NCI-H128 (cell line): Measurements from ENCODE around the gene AGPS.
A peak's percentile ranks its signal among the peaks of the same experiment; 100 is the strongest.
"Not testable (repeated sequence)": the region's sequence is repeated elsewhere in the genome, so short reads cannot be mapped to it uniquely, and the experiment has no call there.

ENCODE experiments used
- DNase-seq: peaks from one replicate; lab custom pipeline; 2025; ENCODE audit not compliant: unreplicated experiment; lab: John Stamatoyannopoulos, UW

AGPS gene

DNA sequence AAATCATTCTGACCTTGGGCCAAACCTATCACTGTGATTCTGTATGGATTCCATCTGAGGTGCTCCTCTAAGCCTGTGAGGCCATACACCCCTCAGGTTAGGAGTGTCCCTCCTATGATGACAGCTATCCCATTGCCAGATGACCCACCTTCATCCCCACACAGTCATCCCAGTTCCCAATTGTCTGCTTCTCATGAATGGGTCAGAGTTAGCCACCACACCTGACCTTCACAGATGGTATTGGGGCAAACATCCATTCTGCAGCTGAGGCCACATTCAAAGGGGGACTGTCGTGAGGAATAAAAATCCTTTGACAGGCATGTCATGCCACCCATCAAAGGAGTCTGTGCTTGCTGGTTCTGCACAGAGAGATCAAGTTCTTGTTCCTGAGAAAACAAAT, 155.2 kb downstream of the AGPS start:
- no peak for DNase-seq

DNA sequence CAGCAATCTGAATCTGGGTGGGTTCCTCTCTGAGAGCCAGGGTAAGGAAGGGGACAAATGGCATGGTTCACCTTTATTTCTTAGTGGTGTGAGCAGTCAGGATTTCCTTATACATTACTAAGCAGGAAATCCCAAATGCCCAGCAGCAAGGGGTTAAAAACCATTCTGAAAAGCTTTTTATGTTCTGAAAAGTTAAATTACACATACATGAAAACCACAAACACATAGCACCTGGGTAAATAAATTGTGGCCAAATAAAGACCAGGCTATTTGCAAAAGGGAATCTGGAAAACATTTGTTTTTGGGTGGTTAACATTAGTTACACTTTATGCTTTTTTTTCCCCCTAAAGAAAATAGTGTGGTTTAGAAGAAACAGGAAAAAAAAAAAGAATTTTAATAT, 156.1 kb downstream of the AGPS start:
- DNase-seq = no peak

DNA sequence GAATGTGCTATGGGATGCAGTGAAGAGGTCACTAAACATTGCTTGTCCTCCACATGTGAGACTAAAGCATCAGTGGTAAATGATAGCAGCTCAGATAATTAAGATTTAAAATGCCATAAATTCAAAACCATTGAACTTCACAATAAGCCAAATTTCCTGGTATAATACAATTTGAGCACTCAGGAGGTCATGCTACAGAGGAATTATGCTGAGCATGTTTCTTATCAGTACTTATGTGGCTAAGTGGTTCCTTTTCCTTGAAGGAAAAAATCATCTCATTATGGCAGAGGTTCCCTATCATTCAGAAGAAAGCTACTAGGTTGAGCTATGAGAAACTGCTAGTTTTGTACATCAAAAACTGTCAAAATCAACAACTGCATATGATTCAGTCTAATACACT, 156.6 kb downstream of the AGPS start:
- no peak for DNase-seq

DNA sequence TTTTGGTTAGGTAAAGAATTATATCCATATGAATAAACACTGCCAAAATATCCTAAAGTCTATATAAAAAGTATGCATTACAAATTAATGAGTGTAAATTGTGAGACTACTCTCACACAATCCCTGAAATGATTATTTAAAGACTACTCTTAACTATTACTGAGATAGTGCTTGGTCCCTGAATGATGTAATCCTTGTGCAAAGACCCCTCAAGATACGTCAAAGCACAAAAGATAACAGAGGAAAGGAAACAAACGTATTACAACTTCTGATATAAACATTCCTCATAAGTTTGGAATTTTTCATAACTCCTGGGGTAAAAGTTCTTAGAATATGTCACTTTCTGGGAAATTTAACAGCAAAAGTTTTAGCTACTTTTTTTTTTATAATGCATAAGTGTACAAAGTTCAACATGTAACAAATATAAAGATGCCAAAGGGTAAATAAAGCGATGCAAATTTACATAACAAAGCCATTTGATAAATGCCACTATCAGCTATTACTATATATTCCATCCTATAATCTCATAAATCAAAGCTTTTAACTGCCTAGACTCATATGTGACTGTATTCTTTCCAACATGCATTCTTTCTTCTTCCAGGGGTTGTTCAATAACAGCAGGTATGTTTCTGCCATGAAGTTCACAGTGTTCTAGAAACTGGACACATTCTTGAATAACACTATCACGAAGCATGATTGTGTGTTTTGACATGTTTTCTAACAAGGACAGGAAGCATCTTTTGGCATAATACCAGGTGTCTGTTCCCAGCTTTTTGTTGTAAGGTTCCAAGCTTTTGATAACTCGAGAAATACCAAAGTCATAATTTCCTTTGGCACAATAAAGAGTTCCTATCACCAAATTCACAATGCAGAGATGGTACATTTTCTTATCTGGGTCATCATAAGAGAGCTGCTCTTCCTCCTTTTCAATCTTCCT, 158.0 kb downstream of the AGPS start:
- no peak for DNase-seq

DNA sequence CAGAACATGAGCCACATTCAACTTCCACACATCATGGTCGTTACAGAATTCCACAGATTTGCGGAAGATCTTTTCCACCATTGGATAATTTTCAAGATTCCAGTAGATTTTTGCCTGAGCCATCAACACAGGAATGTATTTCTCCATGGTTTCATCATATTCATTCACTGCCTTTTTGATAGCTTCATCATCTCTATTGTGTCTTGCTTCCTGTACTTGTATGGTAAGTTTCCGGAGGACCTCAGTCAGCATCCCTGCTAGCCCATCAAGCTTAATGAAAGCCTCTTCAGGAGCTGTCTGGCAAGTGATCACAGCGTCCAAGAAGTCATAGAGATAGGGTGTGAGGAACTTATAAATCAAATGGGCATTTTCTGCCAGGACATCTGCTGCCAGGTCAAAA, 158.8 kb downstream of the AGPS start:
- not testable (repeated sequence) for DNase-seq

DNA sequence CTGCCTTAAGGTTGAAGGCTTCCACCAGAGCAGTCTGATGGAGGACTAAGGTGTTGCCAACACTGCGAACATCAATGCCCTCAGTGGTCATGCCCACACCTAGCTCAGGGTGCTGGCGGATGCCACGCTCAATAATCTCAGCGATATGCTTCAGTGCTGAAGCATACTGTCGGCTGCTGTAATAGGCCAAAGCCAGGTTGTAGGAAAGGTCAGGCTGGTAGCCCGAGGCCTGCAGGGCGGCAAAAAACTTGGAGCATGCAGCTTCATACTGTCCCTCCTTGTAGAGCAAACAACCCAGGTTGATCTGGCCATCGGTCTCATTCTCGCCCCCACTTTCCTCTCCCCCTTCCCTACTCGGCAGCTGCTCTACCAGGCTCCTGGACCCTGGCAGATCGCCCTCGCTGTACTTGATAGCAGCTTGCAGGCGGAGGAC, 159.4 kb downstream of the AGPS start:
- no peak for DNase-seq

DNA sequence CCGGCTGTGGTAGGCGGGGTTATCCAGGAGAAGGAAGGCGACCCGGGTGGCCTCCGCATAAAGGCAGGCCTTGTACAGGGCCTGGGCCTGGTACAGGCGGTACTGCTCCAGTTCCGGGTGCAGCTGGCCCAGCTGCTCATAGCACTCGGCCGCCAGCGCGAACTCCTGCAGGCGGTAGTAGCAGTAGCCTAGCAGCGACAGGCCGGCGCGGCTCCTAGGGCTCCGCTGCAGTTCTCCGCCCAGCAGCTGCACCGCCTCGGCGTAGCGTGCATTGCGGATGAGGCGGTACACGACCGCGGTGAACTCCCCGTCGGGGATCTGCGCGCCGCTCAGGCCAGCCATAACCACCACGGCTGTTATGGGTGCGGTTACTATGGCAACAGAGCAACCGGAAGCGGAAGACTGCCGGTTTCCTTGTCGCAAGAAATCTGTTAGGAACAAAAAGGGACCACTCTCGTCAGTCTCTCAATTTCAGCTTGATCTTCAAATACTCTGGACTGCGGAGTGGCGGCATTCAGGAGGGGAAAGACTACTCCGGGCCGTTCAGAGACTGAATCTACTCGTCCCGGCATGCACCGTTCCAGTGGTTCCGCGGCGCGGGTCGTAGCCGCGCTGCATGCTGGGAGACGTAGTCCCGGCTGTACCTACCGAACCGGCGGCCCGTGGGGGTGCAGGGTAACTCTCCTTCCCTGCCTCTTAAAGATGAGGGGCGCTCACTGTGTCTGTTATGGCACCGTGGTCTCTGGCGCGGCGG, 160.0 kb downstream of the AGPS start:
- DNase-seq = peak; percentile 74

DNA sequence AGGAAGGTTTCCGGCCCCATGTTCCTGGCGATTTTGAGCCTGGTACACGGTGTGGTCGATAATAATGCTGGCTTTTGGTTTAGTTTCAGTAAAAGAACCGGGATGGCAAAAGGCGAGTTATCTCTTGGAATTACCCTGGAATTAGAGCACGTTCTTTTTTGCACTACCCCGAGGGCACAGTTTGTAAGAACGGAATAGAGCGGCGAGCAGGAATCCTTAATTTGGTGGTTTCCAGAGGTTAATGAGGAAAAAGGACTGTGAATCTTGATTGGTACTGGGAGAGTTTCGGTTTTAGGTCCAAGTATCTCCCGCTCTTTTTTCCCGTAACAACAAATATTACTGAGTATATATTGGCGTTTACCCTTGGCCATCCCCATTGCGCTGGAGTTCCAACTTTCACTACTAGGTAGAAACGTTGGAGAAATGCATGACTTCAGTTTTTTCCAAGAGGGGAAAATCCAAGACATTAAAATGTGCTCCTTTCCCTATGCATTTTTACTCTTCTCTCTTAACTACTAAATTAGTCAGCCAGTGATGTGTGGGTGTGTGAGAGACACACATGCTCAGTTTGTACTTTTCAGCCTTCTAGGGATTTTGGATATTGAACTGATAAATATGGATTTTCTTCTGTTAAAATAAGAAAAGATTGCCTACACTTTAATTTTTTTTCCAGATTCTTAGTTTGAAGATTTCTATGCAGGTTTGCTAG, 160.8 kb downstream of the AGPS start:
- no peak for DNase-seq

DNA sequence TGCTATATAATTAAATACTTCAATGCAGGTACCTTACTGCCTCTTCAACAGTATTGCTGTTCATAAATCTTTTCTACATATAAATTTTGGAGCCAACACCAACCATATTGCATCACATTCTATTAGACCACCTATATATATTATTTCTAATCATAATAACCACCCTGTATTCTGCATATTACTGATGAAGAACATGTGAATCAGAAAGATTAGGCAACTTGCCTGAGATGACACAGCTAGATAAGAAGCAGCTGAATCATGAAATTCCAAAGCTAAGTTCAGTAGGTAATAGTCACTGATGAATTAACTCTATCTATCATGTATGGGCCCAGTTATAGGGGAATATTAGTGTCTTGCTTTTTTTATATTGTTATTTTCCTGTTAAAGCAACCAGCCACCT, 161.8 kb downstream of the AGPS start:
- no peak for DNase-seq

DNA sequence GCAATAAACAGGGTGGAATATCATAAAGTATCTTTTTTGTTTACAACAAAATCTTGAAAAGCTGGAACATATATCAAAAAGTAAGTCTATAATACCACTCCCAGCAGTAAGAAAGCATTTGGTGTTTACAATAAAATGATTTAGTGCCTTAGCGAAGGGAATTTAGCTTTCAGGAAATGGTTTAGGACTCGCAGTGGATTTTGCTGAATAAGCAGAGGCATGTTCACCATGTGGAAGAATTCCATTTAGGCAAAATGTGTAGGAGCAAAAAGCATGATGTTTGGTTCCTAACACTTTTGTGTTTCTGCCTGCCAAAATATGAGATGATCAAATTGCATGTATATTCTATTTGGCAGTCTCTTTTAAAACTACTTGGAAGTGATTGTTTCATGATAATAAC, 163.6 kb downstream of the AGPS start:
- DNase-seq = no peak

DNA sequence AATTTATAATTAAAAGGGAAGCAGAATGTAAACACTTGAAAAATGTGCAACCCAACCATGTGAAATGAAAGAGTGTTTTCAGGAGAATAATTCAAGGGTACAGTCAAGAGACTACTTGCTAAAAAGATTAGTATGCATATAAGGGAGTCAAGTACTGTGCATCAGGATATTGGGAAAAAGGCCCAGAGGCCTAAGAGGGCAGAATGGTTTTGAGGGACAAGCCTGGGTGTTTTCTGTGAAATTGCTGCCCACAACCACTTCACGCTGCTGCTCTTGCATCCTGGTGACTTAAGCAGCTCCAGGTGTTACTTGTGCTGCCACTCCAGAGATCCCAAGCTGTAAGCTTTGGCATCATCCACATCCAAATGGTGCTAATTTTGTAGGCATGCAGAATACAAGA, 165.2 kb downstream of the AGPS start:
- no peak for DNase-seq

DNA sequence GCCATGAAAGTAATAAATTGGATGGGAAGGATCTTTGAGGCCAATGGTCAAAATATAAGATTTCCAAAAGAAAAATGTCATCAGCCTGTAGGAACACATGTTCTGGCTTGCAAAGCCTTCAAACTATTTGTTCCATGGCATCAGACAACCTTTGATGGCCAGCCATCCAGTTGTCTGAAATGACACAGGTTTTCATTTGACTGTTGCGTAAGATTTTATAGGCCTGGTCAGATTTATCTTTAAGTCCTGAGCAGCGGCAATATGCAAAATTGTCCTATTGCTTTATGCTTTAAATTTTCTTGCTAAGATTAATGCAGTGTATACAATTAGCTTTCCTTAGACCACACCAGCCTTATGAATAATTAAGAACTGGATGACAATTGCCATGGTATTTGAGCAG, 167.1 kb downstream of the AGPS start:
- DNase-seq = no peak

DNA sequence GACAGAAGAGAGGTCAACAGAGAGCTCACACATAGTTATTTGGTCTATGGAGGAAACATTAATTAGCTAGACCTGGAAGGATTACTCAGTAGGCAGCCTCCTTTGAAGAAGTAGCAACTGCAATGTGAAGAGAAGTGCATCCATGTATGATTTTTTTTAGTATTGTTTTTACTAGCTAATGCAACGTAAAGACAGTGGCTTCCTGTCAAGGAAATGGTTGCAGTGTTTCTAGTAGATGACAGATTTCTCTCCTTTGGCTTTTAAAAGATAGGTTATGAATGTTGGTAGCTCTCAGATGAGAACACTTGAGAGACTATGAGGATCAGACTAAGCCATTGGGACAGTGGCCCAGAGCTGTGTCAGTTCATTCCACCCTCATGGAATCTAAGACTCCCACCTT, 175.8 kb downstream of the AGPS start:
- DNase-seq = no peak

DNA sequence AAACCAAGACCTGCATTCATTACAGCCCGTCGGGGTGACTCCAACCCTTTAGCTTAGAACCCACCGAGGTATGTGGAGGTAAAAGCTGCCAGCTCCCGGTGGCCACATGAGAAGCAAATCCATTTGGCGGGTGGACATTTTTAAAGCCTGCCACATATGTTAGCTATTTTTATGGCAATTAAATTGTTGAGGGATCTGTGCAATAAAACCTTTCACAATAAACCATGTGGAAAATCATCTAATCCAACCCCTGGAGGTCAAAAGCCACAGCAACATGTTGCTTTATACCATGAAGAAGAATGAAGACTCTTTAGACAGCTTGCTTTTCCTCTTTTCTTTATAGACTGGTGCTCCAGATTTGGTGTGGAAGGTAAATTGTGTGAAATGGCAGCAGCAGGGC, 176.3 kb downstream of the AGPS start:
- no peak for DNase-seq

DNA sequence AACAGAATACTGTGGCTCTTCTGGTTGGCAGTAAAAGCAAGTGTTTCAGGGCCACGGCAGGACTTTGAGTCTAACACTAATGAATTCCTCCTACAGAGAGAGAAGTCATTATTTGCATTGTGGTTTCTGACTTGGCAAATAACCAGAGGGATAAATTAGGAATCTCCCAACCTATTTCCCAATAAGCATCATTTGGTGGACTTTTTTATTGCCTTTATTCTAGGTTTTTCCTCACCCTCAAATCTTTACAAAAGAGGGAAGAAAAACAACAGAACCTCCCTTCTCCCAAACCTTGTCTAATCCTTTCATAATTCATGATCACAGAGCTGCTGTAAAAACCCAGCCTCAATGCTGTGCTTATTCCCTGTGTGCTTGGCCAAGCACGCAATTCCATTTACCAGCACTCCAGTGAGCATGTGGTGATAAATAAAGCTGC, 179.7 kb downstream of the AGPS start:
- peak; percentile 20 for DNase-seq

DNA sequence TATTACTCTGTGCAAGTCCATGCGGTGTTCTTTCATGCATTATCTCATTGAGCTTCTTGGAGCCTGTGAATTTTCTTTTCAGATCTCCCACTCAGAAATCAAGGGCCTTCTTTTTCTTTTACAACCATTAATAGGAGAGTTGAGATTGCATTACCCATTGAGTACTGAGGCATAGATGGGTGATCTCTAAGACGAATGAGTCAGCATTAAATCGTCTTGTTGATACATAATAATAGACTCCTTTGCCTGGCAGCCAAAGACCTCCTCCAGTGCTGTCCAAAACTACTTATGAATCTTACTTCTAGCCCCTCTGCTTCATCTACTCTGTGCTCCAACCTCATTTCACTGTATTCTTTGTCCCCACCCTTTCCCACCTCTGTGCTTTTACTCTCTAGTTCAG, 180.5 kb downstream of the AGPS start:
- DNase-seq = no peak

DNA sequence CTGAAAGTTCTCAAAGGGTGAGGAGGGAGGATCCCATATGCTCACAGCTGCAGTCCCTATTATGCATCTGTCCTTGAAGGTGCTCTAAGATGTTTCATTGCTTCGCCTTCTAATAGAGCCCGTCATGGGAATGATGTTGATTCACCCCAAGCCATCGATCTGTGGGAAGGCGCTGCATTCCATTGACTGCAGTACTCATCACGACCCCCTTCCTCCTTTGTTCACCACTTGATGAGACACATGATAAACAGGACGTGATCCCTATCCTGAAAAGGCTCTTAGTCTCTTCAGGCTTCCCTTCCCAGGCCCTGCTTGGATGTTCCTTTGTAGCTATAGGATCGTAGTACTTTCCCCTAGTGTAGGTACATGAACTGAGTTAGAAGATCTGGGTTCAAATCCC, 181.8 kb downstream of the AGPS start:
- DNase-seq = no peak

DNA sequence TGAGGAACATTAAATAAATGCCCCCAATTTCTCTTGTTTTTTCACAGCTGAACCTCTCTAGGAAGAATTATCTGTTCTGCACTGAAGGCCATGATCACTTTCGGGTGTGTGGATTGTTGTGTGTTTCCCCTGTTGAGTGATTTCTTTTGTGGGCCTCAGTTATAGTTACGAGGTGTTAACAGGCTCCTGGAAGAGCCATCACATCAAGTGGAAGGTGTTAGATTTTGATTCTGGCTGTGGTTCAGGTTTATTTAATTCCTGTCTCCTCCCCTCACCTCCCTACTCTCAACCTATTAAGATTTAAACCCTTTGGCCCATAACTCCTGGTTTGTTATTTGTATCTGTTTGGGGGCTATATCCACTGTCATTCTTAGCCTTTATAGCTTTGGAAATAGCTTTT, 182.8 kb downstream of the AGPS start:
- no peak for DNase-seq

DNA sequence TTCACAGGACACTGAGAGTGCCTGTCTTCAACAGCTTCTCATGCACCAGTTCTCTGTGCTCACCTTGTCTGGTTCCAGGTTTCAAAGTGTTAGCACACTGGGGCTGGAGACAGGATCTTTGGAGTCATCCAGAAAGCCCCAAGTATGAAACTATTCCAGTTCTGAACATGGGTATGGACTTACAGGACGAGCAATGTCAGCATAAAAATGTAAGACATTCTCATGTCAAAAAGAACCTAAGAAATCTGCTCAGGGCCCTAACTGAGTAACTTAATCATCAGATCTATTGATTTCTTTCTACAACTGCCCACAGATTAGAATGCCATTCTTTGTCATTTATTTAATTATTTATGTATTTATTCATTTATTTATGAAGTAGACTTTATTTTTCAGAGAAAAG, 184.5 kb downstream of the AGPS start:
- no peak for DNase-seq

DNA sequence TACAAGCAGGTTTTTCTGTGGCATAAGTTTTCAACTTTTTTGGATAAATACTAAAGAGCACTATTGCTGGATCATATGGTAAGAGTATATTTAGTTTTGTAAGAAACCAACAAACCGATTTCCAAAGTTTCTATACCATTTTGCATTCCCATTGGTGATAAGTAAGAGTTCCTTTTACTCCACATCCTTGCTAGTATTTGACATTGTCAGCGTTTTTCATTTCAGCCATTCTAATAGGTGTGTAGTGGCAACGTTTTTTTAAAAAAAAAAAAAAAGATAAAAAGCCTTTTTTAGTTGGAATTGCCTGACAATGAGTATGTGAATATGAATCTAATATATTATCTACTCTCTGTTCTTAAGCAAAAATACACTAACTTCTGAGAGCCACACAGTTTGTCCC, 185.9 kb downstream of the AGPS start:
- no peak for DNase-seq

DNA sequence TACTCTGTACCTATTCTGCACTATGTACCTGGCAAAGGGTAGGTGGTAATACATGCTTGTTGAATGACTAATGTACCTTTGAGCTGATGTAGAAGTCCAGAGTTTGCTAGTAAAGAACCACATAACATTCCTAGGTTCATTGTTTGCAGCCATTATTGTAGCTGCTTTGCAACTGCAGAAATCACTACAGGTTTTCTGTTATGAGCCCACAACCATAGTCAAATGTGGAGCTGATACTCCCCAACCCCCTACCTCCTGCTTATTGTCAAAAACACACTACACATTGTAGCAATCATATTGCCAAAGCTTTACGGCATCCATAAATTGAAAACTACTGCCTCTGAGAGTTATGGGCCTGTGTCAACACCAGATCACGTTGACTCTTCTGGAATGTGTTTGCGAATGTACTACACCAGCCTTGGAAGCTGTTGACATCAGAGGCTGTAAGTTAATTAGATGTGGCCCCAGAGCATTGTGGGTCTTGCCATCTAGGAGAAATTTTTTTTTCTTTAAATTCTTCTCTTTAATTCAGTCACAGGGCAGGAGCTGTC, 187.0 kb downstream of the AGPS start:
- DNase-seq = no peak
